Liver (tissue), 9 donors: Measurements from ENCODE around the gene DBP. TPM values are rescaled to one million over a fixed set of nuclear protein-coding genes. Genes with fewer than 3 reads are reported as not detected.

Experiments used
- DNase-seq: peaks from one replicate; pipeline ENCODE4 v3.0.0-alpha.2; 2017; ENCODE audit warnings: low spot score
- H3K27ac ChIP-seq, 2 donors: one replicate each; pipeline ENCODE4 v1.7.0; 2013; ENCODE audit warnings: inconsistent platforms in 2 of 2, low read length in 2 of 2, control low read depth in 1 of 2, low read depth in 1 of 2, mild to moderate bottlenecking in 1 of 2
- H3K27me3 ChIP-seq, 4 donors: one replicate each; pipeline versions ENCODE4 v1.6.1 to v1.7.0; 2013; ENCODE audit warnings: low read length in 3 of 4, inconsistent platforms in 1 of 4, mild to moderate bottlenecking in 1 of 4, moderate library complexity in 1 of 4; ENCODE audit not compliant: control insufficient read depth in 4 of 4, insufficient read depth in 4 of 4
- H3K36me3 ChIP-seq, 4 donors: one replicate each; pipeline versions ENCODE4 v1.6.1 to v1.7.0; 2013; ENCODE audit warnings: low read length in 3 of 4, mild to moderate bottlenecking in 3 of 4, low read depth in 1 of 4, moderate library complexity in 1 of 4; ENCODE audit not compliant: control insufficient read depth in 4 of 4, insufficient read depth in 3 of 4
- H3K4me1 ChIP-seq, 4 donors: one replicate each; pipeline versions ENCODE4 v1.6.1 to v1.7.0; 2013; ENCODE audit warnings: low read length in 3 of 4, mild to moderate bottlenecking in 3 of 4, moderate library complexity in 1 of 4; ENCODE audit not compliant: control insufficient read depth in 4 of 4, insufficient read depth in 4 of 4
- H3K4me3 ChIP-seq, 3 donors: one replicate each; pipeline versions ENCODE4 v1.6.1 to v1.7.0; 2013; ENCODE audit warnings: low read length in 3 of 3, control low read depth in 1 of 3, low read depth in 1 of 3, mild to moderate bottlenecking in 1 of 3
- H3K9ac ChIP-seq, 2 donors: one replicate each; pipeline ENCODE4 v1.7.0; 2013; ENCODE audit warnings: low read length in 2 of 2, mild to moderate bottlenecking in 2 of 2, moderate library complexity in 2 of 2, control low read depth in 1 of 2, low read depth in 1 of 2
- H3K9me3 ChIP-seq, 4 donors: one replicate each; pipeline versions ENCODE4 v1.6.1 to v1.7.0; 2013; ENCODE audit warnings: low read length in 3 of 4; ENCODE audit not compliant: control insufficient read depth in 4 of 4
- ATF3 ChIP-seq: IDR thresholded peaks from 2 replicates; pipeline ENCODE4 v1.6.1; 2016; ENCODE audit warnings: antibody characterized with exemption
- CTCF ChIP-seq: fragments of 150-350 bp; IDR thresholded peaks from 2 replicates; pipeline ENCODE4 v1.5.1; 2017; ENCODE audit warnings: improper control_type of control experiment, low read depth, low read length; ENCODE audit not compliant: missing input control
- EGR1 ChIP-seq, 2 donors: IDR thresholded peaks; 2 replicates each; pipeline ENCODE4 v1.6.1; 2016 to 2018; ENCODE audit warnings: antibody characterized with exemption in 2 of 2, low read depth in 2 of 2
- FOXA1 ChIP-seq: IDR thresholded peaks from 2 replicates; pipeline ENCODE4 v1.6.1; 2016; ENCODE audit warnings: antibody characterized with exemption
- FOXA2 ChIP-seq: IDR thresholded peaks from 2 replicates; pipeline ENCODE4 v1.6.1; 2016; ENCODE audit warnings: antibody characterized with exemption
- GABPA ChIP-seq, 2 donors: IDR thresholded peaks in 1 of 2; conservative IDR thresholded peaks in 1 of 2; 2 replicates each; pipeline ENCODE4 v1.6.1; 2016; ENCODE audit warnings: antibody characterized with exemption in 2 of 2, mild to moderate bottlenecking in 1 of 2, moderate library complexity in 1 of 2
- HNF4A ChIP-seq, 2 donors: conservative IDR thresholded peaks; 2 replicates each; pipeline ENCODE4 v1.6.1; 2016; ENCODE audit warnings: antibody characterized with exemption in 2 of 2, mild to moderate bottlenecking in 2 of 2
- HNF4G ChIP-seq: IDR thresholded peaks from 2 replicates; pipeline ENCODE4 v1.6.1; 2016; ENCODE audit warnings: antibody characterized with exemption
- MAX ChIP-seq: IDR thresholded peaks from 2 replicates; pipeline ENCODE4 v1.6.1; 2016; ENCODE audit warnings: antibody characterized with exemption
- REST ChIP-seq: IDR thresholded peaks from 2 replicates; pipeline ENCODE4 v1.6.1; 2016; ENCODE audit warnings: antibody characterized with exemption, mild to moderate bottlenecking
- RXRA ChIP-seq, 2 donors: IDR thresholded peaks; 2 replicates each; pipeline ENCODE4 v1.6.1; 2017 to 2018; ENCODE audit warnings: antibody characterized with exemption in 2 of 2, mild to moderate bottlenecking in 1 of 2
- SP1 ChIP-seq: IDR thresholded peaks from 2 replicates; pipeline ENCODE4 v1.6.1; 2018; ENCODE audit warnings: antibody characterized with exemption, mild to moderate bottlenecking
- TAF1 ChIP-seq: conservative IDR thresholded peaks from 2 replicates; pipeline ENCODE4 v1.6.1; 2016; ENCODE audit warnings: antibody characterized with exemption, mild to moderate bottlenecking
- YY1 ChIP-seq: IDR thresholded peaks from 2 replicates; pipeline ENCODE4 v1.6.1; 2016; ENCODE audit warnings: antibody characterized with exemption, mild to moderate bottlenecking
- ZBTB33 ChIP-seq: IDR thresholded peaks from 2 replicates; pipeline ENCODE4 v1.6.1; 2016; ENCODE audit warnings: antibody characterized with exemption
- whole genome bisulfite sequencing: extraction: QIAGEN DNeasy Blood & Tissue Kit; methylation state at CpG from one replicate; pipeline ENCODE4 v1.1.7; 2013; 5-methylcytosine and 5-hydroxymethylcytosine counted together
- polyA plus RNA-seq, 2 donors: library from polyadenylated mRNA; stranded (reverse) in 1 of 2; unstranded in 1 of 2; fragments of 200-250 nt in 1 of 2; fragments of >200 nt in 1 of 2; fragmentation: Nextera tagmentation in 1 of 2; extraction: Ambion mirVana in 1 of 2; gene quantifications; one replicate each; pipeline versions ENCODE4 v1.2.1 to v1.2.3, GENCODE V29; 2013 to 2015
- total RNA-seq, 2 donors: library from RNA; depleted of rRNA; stranded (reverse); fragments of >200 nt; gene quantifications; one replicate each; pipeline ENCODE4 v1.2.3, GENCODE V29; 2014
- donor health status: healthy.
- donor health status: healthy.
- donor health status: healthy.
- donor health status: healthy.
- donor health status: healthy.

DBP gene
- total and polyA plus RNA-seq, 4 donors = 1.2 to 4.5 (median 1.8) TPM

GRCh38 chr19:48603850-48604249 is 33.3 kb downstream of the DBP start:
- Histone ChIP-seq H3K27ac (no peak overlapping the region), H3K9ac (no peak overlapping the region), H3K9me3 (no peaks in the 10 kb centered on the region), H3K4me1 (no peaks in the 10 kb centered on the region), H3K27me3 (no peaks in the 10 kb centered on the region), H3K36me3 (no peaks in the 10 kb centered on the region), H3K4me3 (no peak overlapping the region)
- DNase-seq = no peak
- TF ChIP-seq HNF4G (no peak), FOXA2 (no peak), TAF1 (no peak), ATF3 (no peak), GABPA (IDR thresholded peaks at IDR 0.05 in 1 of 2, conservative IDR thresholded peaks at IDR 0.05 in 1 of 2) (no peak), REST (no peak), CTCF (no peak), ZBTB33 (no peak), FOXA1 (no peak), EGR1 (IDR thresholded peaks at IDR 0.05; ENCODE audit: low read depth in 2 of 2) (no peak), YY1 (no peak)
- WGBS = 92% methylated on average over 9 of the region's 9 CpGs

- DNase-seq = no peak
- Histone ChIP-seq H3K9ac (no peak overlapping the region), H3K4me1 (no peaks in the 10 kb centered on the region), H3K4me3 (no peak overlapping the region), H3K36me3 (no peaks in the 10 kb centered on the region), H3K27ac (no peak overlapping the region), H3K9me3 (no peaks in the 10 kb centered on the region), H3K27me3 (no peaks in the 10 kb centered on the region)
- 91% methylated on average over 39 of the region's 39 CpGs for WGBS
- TF ChIP-seq HNF4G (no peak), MAX (no peak), FOXA2 (no peak), EGR1 (IDR thresholded peaks at IDR 0.05; ENCODE audit: low read depth in 2 of 2) (no peak), REST (no peak), TAF1 (no peak), CTCF (no peak), SP1 (no peak), RXRA (IDR thresholded peaks at IDR 0.05) (no peak), YY1 (no peak), ZBTB33 (no peak), HNF4A (conservative IDR thresholded peaks at IDR 0.05) (no peak)
These were observed 33.7 kb downstream of the DBP start for GRCh38 chr19:48603449-48603848.
